Natural killer cell treated with Interleukin-12 subunit alpha and Interleukin-12 subunit beta and Interleukin-15 and Interleukin-18, amount 100 ng/mL, for 72 hours (primary cell): Measurements from ENCODE around the gene ANKRD34B. TPM values are rescaled to one million over a fixed set of nuclear protein-coding genes. Genes with fewer than 3 reads are reported as not detected.

Source experiments
- ATAC-seq, 2 donors: fragments of 150-1000 bp; cut with Tn5 transposase in 1 of 2; sonication (Bioruptor Pico), chemical (Tn5 transposase) in 1 of 2; 2 replicates each; pipeline ENCODE4 v1.10.0; 2021
- DNase-seq: peaks from one replicate; pipeline ENCODE4 v3.0.0; 2022; ENCODE audit warnings: low spot score
- H3K27ac Mint-ChIP-seq, 2 donors: 1 replicate in 1 of 2; 2 replicates in 1 of 2; pipeline ENCODE4 v1.8.0; 2022; ENCODE audit warnings: mixed read lengths in 2 of 2, mild to moderate bottlenecking in 1 of 2, moderate library complexity in 1 of 2
- H3K27me3 Mint-ChIP-seq, 2 donors: 1 replicate in 1 of 2; 2 replicates in 1 of 2; pipeline ENCODE4 v1.8.0; 2022; ENCODE audit warnings: mixed read lengths in 2 of 2
- H3K36me3 Mint-ChIP-seq: one replicate; pipeline ENCODE4 v1.8.0; 2022; ENCODE audit warnings: mixed read lengths
- H3K4me1 Mint-ChIP-seq, 2 donors: 1 replicate in 1 of 2; 2 replicates in 1 of 2; pipeline ENCODE4 v1.8.0; 2022; ENCODE audit warnings: low read depth in 2 of 2, mixed read lengths in 2 of 2, mild to moderate bottlenecking in 1 of 2
- H3K4me3 Mint-ChIP-seq: one replicate; pipeline ENCODE4 v1.8.0; 2022; ENCODE audit warnings: mixed read lengths
- H3K9me3 Mint-ChIP-seq: 2 replicates; pipeline ENCODE4 v1.8.0; 2022; ENCODE audit warnings: mixed read lengths
- total RNA-seq, 2 donors: library from RNA; stranded (reverse); gene quantifications; one replicate each; pipeline ENCODE4 v1.2.3, GENCODE V29; 2022

ANKRD34B gene
- total RNA-seq, result not detected

- DNase-seq (no peak), ATAC-seq (peak in 1 of 2 donors; percentile 57)
- Mint-ChIP-seq H3K36me3 (no peaks in the 10 kb centered on the region), H3K27ac (no peak within 1 kb of the TSS), H3K4me1 (no peaks in the 10 kb centered on the region), H3K27me3 (peaks cover 28 to 75% of the 10 kb centered on the region in 2 donors), H3K4me3 (peak within 1 kb of the TSS; percentile 45), H3K9me3 (no peaks in the 10 kb centered on the region)
These were observed at the start of gene ANKRD34B for GRCh38 chr5:80569961-80570786. Gene ANKRD34B, minus strand, starts transcription at chr5:80570280. Its CDS starts 10,261 bp downstream, at chr5:80560019.

GRCh38 chr5:80619086-80619485 lies 49.0 kb upstream of the ANKRD34B start:
- no peaks in the 10 kb centered on the region for H3K9me3 Mint-ChIP-seq
- ATAC-seq, result no peak

GRCh38 chr5:80618438-80618837 lies 48.4 kb upstream of the ANKRD34B start:
- Mint-ChIP-seq H3K27me3 (no peaks in the 10 kb centered on the region), H3K4me3 (no peak overlapping the region), H3K27ac (no peak overlapping the region), H3K36me3 (peaks cover 7% of the 10 kb centered on the region), H3K4me1 (no peaks in the 10 kb centered on the region), H3K9me3 (no peaks in the 10 kb centered on the region)
- ATAC-seq (no peak), DNase-seq (no peak)

More at GRCh38 chr5:80619086-80619485, 49.0 kb upstream of the ANKRD34B start:
- DNase-seq, result no peak
- H3K4me1 Mint-ChIP-seq, result no peaks in the 10 kb centered on the region
- H3K36me3 Mint-ChIP-seq, result peaks cover 7% of the 10 kb centered on the region
- H3K4me3 Mint-ChIP-seq, result no peak overlapping the region
- H3K27me3 Mint-ChIP-seq, result no peaks in the 10 kb centered on the region
- no peak overlapping the region for H3K27ac Mint-ChIP-seq

- DNase-seq (no peak), ATAC-seq (no peak)
- no peaks in the 10 kb centered on the region for H3K4me1 Mint-ChIP-seq
- no peak overlapping the region for H3K4me3 Mint-ChIP-seq
- H3K9me3 Mint-ChIP-seq, result no peaks in the 10 kb centered on the region
- no peaks in the 10 kb centered on the region for H3K27me3 Mint-ChIP-seq
- H3K36me3 Mint-ChIP-seq, result peaks cover under 1% of the 10 kb centered on the region
- H3K27ac Mint-ChIP-seq, result no peak overlapping the region
These were observed 45.3 kb upstream of the ANKRD34B start for GRCh38 chr5:80615266-80615914.

GRCh38 chr5:80609692-80610091 lies 39.6 kb upstream of the ANKRD34B start:
- Mint-ChIP-seq H3K27me3 (no peaks in the 10 kb centered on the region), H3K4me3 (no peak overlapping the region), H3K4me1 (peaks cover 0 to 4% of the 10 kb centered on the region in 2 donors), H3K27ac (no peak overlapping the region), H3K9me3 (peaks cover 2% of the 10 kb centered on the region), H3K36me3 (peaks cover 7% of the 10 kb centered on the region)
- DNase-seq (no peak), ATAC-seq (no peak)

GRCh38 chr5:80608731-80609130 lies 38.7 kb upstream of the ANKRD34B start:
- Mint-ChIP-seq H3K36me3 (peaks cover 7% of the 10 kb centered on the region), H3K27ac (no peak overlapping the region), H3K4me1 (peaks cover 0 to 4% of the 10 kb centered on the region in 2 donors), H3K9me3 (peaks cover 2% of the 10 kb centered on the region), H3K4me3 (no peak overlapping the region), H3K27me3 (no peaks in the 10 kb centered on the region)
- no peak for ATAC-seq
- no peak for DNase-seq

GRCh38 chr5:80607832-80608231 lies 37.8 kb upstream of the ANKRD34B start:
- Mint-ChIP-seq H3K4me1 (peaks cover 0 to 4% of the 10 kb centered on the region in 2 donors), H3K9me3 (peaks cover 2% of the 10 kb centered on the region), H3K36me3 (peaks cover 7% of the 10 kb centered on the region), H3K27me3 (no peaks in the 10 kb centered on the region), H3K4me3 (no peak overlapping the region), H3K27ac (no peak overlapping the region)
- no peak for DNase-seq
- ATAC-seq, result no peak

- peaks cover 7% of the 10 kb centered on the region for H3K36me3 Mint-ChIP-seq
- no peak overlapping the region for H3K4me3 Mint-ChIP-seq
- DNase-seq (no peak), ATAC-seq (no peak)
- peaks cover 0 to 4% of the 10 kb centered on the region in 2 donors for H3K4me1 Mint-ChIP-seq
- no peak overlapping the region for H3K27ac Mint-ChIP-seq
- H3K9me3 Mint-ChIP-seq, result peaks cover 2% of the 10 kb centered on the region
- H3K27me3 Mint-ChIP-seq, result no peaks in the 10 kb centered on the region
These were observed 37.3 kb upstream of the ANKRD34B start for GRCh38 chr5:80607343-80607742.

- no peaks in the 10 kb centered on the region for H3K27me3 Mint-ChIP-seq
- no peak overlapping the region for H3K27ac Mint-ChIP-seq
- H3K4me3 Mint-ChIP-seq, result no peak overlapping the region
- no peaks in the 10 kb centered on the region for H3K9me3 Mint-ChIP-seq
- no peaks in the 10 kb centered on the region for H3K4me1 Mint-ChIP-seq
- DNase-seq (no peak), ATAC-seq (peak; percentile 27 to 45)
- no peaks in the 10 kb centered on the region for H3K36me3 Mint-ChIP-seq
These were observed 31.0 kb upstream of the ANKRD34B start for GRCh38 chr5:80600943-80601693.

- no peak overlapping the region for H3K4me3 Mint-ChIP-seq
- H3K27me3 Mint-ChIP-seq, result peaks cover under 1 to 3% of the 10 kb centered on the region in 2 donors
- H3K9me3 Mint-ChIP-seq, result no peaks in the 10 kb centered on the region
- H3K36me3 Mint-ChIP-seq, result no peaks in the 10 kb centered on the region
- no peaks in the 10 kb centered on the region for H3K4me1 Mint-ChIP-seq
- DNase-seq (no peak), ATAC-seq (no peak)
- no peak overlapping the region for H3K27ac Mint-ChIP-seq
These were observed 27.4 kb upstream of the ANKRD34B start for GRCh38 chr5:80597500-80597899.

GRCh38 chr5:80594810-80595209 lies 24.7 kb upstream of the ANKRD34B start:
- Mint-ChIP-seq H3K27ac (no peak overlapping the region), H3K4me3 (no peak overlapping the region), H3K27me3 (peaks cover 14 to 22% of the 10 kb centered on the region in 2 donors), H3K36me3 (no peaks in the 10 kb centered on the region), H3K4me1 (no peaks in the 10 kb centered on the region), H3K9me3 (no peaks in the 10 kb centered on the region)
- peak in 1 of 2 donors; percentile 45 for ATAC-seq
- DNase-seq, result no peak

- no peak overlapping the region for H3K4me3 Mint-ChIP-seq
- H3K4me1 Mint-ChIP-seq, result no peaks in the 10 kb centered on the region
- no peak overlapping the region for H3K27ac Mint-ChIP-seq
- H3K36me3 Mint-ChIP-seq, result no peaks in the 10 kb centered on the region
- peaks cover 14 to 22% of the 10 kb centered on the region in 2 donors for H3K27me3 Mint-ChIP-seq
- H3K9me3 Mint-ChIP-seq, result no peaks in the 10 kb centered on the region
- no peak for DNase-seq
- no peak for ATAC-seq
These were observed 22.7 kb upstream of the ANKRD34B start for GRCh38 chr5:80592761-80593160.

- DNase-seq, result no peak
- peaks cover 14 to 22% of the 10 kb centered on the region in 2 donors for H3K27me3 Mint-ChIP-seq
- no peaks in the 10 kb centered on the region for H3K4me1 Mint-ChIP-seq
- no peaks in the 10 kb centered on the region for H3K36me3 Mint-ChIP-seq
- H3K4me3 Mint-ChIP-seq, result no peak overlapping the region
- no peak overlapping the region for H3K27ac Mint-ChIP-seq
- ATAC-seq, result no peak
- H3K9me3 Mint-ChIP-seq, result no peaks in the 10 kb centered on the region
These were observed 22.0 kb upstream of the ANKRD34B start for GRCh38 chr5:80592105-80592504.

GRCh38 chr5:80591352-80591751 lies 21.3 kb upstream of the ANKRD34B start:
- H3K4me1 Mint-ChIP-seq, result no peaks in the 10 kb centered on the region
- no peaks in the 10 kb centered on the region for H3K36me3 Mint-ChIP-seq
- no peaks in the 10 kb centered on the region for H3K9me3 Mint-ChIP-seq
- H3K4me3 Mint-ChIP-seq, result no peak overlapping the region
- H3K27me3 Mint-ChIP-seq, result peaks cover 14 to 22% of the 10 kb centered on the region in 2 donors
- no peak for ATAC-seq
- no peak for DNase-seq
- H3K27ac Mint-ChIP-seq, result no peak overlapping the region
